H1 (cell line): ENCODE results near the gene ZSWIM4. TPM values are rescaled to one million over a fixed set of nuclear protein-coding genes. Genes with fewer than 3 reads are reported as not detected.
A peak's percentile ranks its signal among the peaks of the same experiment; 100 is the strongest.

Experiments
- BRCA1 ChIP-seq: IDR thresholded peaks from 2 replicates; pipeline ENCODE4 v1.6.1; 2012; ENCODE audit warnings: low read depth, low read length, improper control_type of control experiment
- CHD1 ChIP-seq: IDR thresholded peaks from 2 replicates; pipeline ENCODE4 v1.6.1; 2012; ENCODE audit warnings: low read depth, low read length, improper control_type of control experiment
- CHD2 ChIP-seq: IDR thresholded peaks from 2 replicates; pipeline ENCODE4 v1.6.1; 2012; ENCODE audit warnings: low read length, improper control_type of control experiment
- CREB1 ChIP-seq: IDR thresholded peaks from 2 replicates; pipeline ENCODE4 v1.6.1; 2012; ENCODE audit warnings: inconsistent platforms
- CTBP2 ChIP-seq: IDR thresholded peaks from 2 replicates; pipeline ENCODE4 v1.7.0; 2011; ENCODE audit warnings: borderline replicate concordance, mild to moderate bottlenecking, moderate library complexity, mixed read lengths, low read length; ENCODE audit not compliant: insufficient read depth, insufficient read length
- E2F6 ChIP-seq: IDR thresholded peaks from 2 replicates; pipeline ENCODE4 v1.6.1; 2012; ENCODE audit warnings: inconsistent platforms
- EGR1 ChIP-seq: IDR thresholded peaks from 2 replicates; pipeline ENCODE4 v1.6.1; 2011; ENCODE audit warnings: low read depth, low read length, borderline replicate concordance
- EZH2 ChIP-seq: fragments of 200-600 bp; sonication (generic); IDR thresholded peaks from 2 replicates; pipeline ENCODE4 v1.7.1; 2012; ENCODE audit warnings: low read depth, mild to moderate bottlenecking, moderate library complexity, low read length, inconsistent platforms; ENCODE audit not compliant: severe bottlenecking
- GTF2F1 ChIP-seq: IDR thresholded peaks from 2 replicates; pipeline ENCODE4 v1.6.1; 2012; ENCODE audit warnings: low read depth, low read length, improper control_type of control experiment, borderline replicate concordance
- KDM5A ChIP-seq: fragments of 200-600 bp; IDR thresholded peaks from 2 replicates; pipeline ENCODE4 v1.7.1; 2012; ENCODE audit warnings: mild to moderate bottlenecking, low read length, inconsistent platforms, mixed read lengths
- NANOG ChIP-seq: IDR thresholded peaks from 2 replicates; pipeline ENCODE4 v1.6.1; 2011; ENCODE audit warnings: low read length, low read depth, mild to moderate bottlenecking, inconsistent platforms; ENCODE audit not compliant: insufficient read depth, poor library complexity, severe bottlenecking
- PHF8 ChIP-seq: fragments of 200-600 bp; sonication (generic); conservative IDR thresholded peaks from 2 replicates; pipeline ENCODE4 v1.7.1; 2012; ENCODE audit warnings: low read depth, mild to moderate bottlenecking, inconsistent platforms, low read length, moderate library complexity
- POLR2A ChIP-seq, 2 experiments: IDR thresholded peaks; 1 replicate in 1 of 2; 2 replicates in 1 of 2; pipeline ENCODE4 v1.6.1; 2011; ENCODE audit warnings: low read depth in 2 of 2, low read length in 2 of 2, mild to moderate bottlenecking in 2 of 2; ENCODE audit errors: control extremely low read depth in 1 of 2
- RBBP5 ChIP-seq: IDR thresholded peaks from 2 replicates; pipeline ENCODE4 v1.7.1; 2012; ENCODE audit warnings: low read depth, mild to moderate bottlenecking, inconsistent platforms, low read length, moderate library complexity, borderline replicate concordance
- SAP30 ChIP-seq: fragments of 300-600 bp; sonication (generic); IDR thresholded peaks from 2 replicates; pipeline ENCODE4 v1.7.1; 2012; ENCODE audit warnings: low read length, moderate library complexity, mild to moderate bottlenecking, inconsistent platforms; ENCODE audit not compliant: insufficient read depth, insufficient replicate concordance
- TCF12 ChIP-seq: IDR thresholded peaks from 2 replicates; pipeline ENCODE4 v1.6.1; 2011; ENCODE audit warnings: low read depth, mild to moderate bottlenecking, low read length
- TEAD4 ChIP-seq: IDR thresholded peaks from 2 replicates; pipeline ENCODE4 v1.6.1; 2012; ENCODE audit warnings: low read depth, low read length, inconsistent platforms, mixed read lengths
- USF2 ChIP-seq: IDR thresholded peaks from 2 replicates; pipeline ENCODE4 v1.6.1; 2011; ENCODE audit warnings: low read length, improper control_type of control experiment
- YY1 ChIP-seq: IDR thresholded peaks from 2 replicates; pipeline ENCODE4 v1.6.1; 2011; ENCODE audit warnings: low read depth, mild to moderate bottlenecking, low read length
- polyA plus RNA-seq, 7 experiments: library from polyadenylated mRNA; depleted of rRNA in 3 of 7; stranded (reverse) in 5 of 7; unstranded in 2 of 7; fragments of >200 nt in 5 of 7; fragments of 200-250 nt in 2 of 7; gene quantifications; 1 replicate in 5 of 7; 2 replicates in 1 of 7; 4 replicates in 1 of 7; pipeline versions ENCODE4 v1.2.1 to v1.2.3, GENCODE V29; 2011 to 2013; ENCODE audit warnings: missing spikeins in 2 of 7, mixed read lengths in 2 of 7
- total RNA-seq: library from RNA; stranded (reverse); fragmentation: NEBNext Ultra II Directional; extraction: Animal tissue kit (Norgen Biotek cat#: 25700); gene quantifications from 2 replicates; pipeline ENCODE4 v1.2.1, GENCODE V29; 2021
- TF ChIP-seq, protein P1 (sequence below): IDR thresholded peaks from 2 replicates; pipeline ENCODE4 v1.6.1; 2012; ENCODE audit warnings: low read length, inconsistent platforms

ZSWIM4 gene
- total and polyA plus RNA-seq, 2 of the 8 experiments (the other 6 are each of a cell fraction or from before 2014, with no cell fraction given), result 12.2 to 31.1 TPM

DNA sequence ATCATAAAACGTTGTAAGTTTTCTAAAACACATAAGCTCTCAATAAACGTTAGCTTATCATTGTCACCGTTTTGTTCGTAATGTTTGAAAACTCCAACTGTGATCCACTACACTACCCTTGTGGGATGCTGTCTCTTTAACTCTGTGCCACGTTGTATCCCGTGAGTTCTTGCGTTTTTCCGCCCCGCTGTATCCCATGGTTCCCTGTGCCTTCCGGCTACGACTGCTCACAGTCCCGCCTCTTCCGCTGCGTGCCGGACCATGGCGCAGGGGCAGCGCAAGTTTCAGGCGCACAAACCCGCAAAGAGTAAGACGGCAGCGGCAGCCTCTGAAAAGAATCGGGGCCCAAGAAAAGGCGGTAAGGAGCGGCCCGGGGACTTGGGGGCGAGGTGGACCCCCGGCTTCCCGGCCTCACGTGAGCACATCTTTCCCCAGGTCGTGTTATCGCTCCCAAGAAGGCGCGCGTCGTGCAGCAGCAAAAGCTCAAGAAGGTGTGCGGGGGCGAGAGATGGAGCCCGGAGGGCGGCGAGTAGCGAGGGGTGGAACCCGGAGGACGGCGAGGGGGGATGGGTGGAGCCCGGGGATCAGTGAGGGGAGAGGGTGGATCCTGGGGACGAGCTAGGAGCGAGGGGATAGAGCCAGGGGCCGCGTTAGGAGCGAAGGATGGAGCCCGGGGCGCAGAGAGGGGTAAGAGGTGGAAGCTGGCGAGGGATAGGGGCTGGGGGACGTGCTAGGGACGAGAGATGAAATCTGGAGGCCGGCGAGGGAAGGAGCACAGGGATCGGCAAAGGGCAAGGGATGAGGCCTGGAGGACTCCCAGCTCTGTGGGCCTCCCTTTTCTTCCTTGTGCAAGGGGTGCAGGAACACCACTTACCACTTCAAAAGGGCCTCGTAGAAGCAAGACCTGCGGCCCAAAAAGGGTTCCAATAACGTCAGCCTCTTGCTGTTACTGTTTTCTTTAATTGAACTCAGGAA is 20.7 kb upstream of the ZSWIM4 start, which contains the start of gene C19orf53 (continued):
- TF ChIP-seq E2F6, result peak; percentile 56; the same call in 1 of the 2 replicates
- no peak for TF ChIP-seq CHD1
- peak; percentile 83 for TF ChIP-seq CREB1
- no peak for TF ChIP-seq EZH2
- TF ChIP-seq SAP30, result peak; percentile 19
- TF ChIP-seq CHD2, result peak; percentile 79
- peak; percentile 88 to 95 for TF ChIP-seq POLR2A (IDR thresholded peaks at IDR 0.05; ENCODE audit: control extremely low read depth in 1 of 2, low read depth in 2 of 2, low read length in 2 of 2)
- TF ChIP-seq, protein P1, sequence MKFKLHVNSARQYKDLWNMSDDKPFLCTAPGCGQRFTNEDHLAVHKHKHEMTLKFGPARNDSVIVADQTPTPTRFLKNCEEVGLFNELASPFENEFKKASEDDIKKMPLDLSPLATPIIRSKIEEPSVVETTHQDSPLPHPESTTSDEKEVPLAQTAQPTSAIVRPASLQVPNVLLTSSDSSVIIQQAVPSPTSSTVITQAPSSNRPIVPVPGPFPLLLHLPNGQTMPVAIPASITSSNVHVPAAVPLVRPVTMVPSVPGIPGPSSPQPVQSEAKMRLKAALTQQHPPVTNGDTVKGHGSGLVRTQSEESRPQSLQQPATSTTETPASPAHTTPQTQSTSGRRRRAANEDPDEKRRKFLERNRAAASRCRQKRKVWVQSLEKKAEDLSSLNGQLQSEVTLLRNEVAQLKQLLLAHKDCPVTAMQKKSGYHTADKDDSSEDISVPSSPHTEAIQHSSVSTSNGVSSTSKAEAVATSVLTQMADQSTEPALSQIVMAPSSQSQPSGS, result no peak
- TF ChIP-seq PHF8, result peak; percentile 99
- TF ChIP-seq BRCA1, result peak; percentile 51; the same call in 1 of the 2 replicates
- TF ChIP-seq TEAD4, result peak; percentile 19; the same call in 1 of the 2 replicates
- TF ChIP-seq GTF2F1, result peak; percentile 28
- no peak for TF ChIP-seq NANOG
- TF ChIP-seq KDM5A, result peak; percentile 63
- TF ChIP-seq CTBP2, result peak; percentile 54
- TF ChIP-seq YY1, result peak; percentile 90
- TF ChIP-seq TCF12, result 0 out of 2 replicates have a peak, but pooled peaks have one; percentile 69
- TF ChIP-seq USF2, result no peak
- no peak for TF ChIP-seq RBBP5
- peak; percentile 91 for TF ChIP-seq EGR1
